ENCODE measurements around the gene GLRX. TPM values are rescaled to one million over a fixed set of nuclear protein-coding genes. Genes with fewer than 3 reads are reported as not detected.

GLRX gene
- total RNA-seq, 1 experiment from 2014 or later: 17.9 TPM

DNA sequence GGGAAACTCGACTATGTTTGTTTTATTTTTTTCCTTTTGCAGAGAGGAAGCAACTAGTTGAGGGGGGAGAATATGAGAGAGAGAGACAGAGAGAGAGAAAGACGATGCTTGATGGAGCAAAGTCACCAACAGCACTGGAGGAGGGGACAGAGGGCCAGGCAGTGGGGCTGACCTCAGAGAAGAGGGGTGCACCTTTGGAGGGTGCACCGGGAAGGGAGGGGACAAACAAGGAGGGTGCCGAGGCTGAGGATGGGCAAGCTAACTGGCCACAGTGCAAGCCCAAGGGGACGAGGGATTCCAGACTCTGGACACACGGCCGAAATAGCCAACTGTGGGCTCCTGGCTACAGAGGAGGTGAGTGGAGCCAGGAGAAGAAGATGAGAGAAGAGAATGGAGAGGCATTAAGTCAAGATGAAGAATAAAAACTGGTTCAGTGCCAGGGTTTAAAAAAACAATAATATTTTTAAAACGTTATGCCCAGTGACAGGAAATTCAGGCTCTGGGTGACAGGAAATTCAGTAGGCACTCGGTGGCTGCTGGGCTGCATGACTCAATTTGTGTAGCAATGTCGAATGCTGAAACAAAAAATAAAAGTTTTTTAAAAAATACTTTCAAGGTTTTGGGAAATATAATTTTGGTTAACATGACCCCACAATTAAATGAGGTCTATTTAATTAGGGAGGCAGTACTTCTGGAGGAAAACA, 13.3 kb upstream of the GLRX start:
- BruUV-seq (replicated peaks): no TSS peak
- H3K4me1 Mint-ChIP-seq (ENCODE audit: low read depth, unreplicated experiment): peaks cover 25% of the 10 kb centered on the region
- TF ChIP-seq, protein P1, sequence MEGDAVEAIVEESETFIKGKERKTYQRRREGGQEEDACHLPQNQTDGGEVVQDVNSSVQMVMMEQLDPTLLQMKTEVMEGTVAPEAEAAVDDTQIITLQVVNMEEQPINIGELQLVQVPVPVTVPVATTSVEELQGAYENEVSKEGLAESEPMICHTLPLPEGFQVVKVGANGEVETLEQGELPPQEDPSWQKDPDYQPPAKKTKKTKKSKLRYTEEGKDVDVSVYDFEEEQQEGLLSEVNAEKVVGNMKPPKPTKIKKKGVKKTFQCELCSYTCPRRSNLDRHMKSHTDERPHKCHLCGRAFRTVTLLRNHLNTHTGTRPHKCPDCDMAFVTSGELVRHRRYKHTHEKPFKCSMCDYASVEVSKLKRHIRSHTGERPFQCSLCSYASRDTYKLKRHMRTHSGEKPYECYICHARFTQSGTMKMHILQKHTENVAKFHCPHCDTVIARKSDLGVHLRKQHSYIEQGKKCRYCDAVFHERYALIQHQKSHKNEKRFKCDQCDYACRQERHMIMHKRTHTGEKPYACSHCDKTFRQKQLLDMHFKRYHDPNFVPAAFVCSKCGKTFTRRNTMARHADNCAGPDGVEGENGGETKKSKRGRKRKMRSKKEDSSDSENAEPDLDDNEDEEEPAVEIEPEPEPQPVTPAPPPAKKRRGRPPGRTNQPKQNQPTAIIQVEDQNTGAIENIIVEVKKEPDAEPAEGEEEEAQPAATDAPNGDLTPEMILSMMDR (IDR thresholded peaks at IDR 0.05; ENCODE audit: insufficient read depth in 1 of 2, low read depth in 1 of 2, low read length in 1 of 2, severe bottlenecking in 1 of 2, unreplicated experiment in 1 of 2): no peak
- intact Hi-C loops (cut with micrococcal nuclease; ENCODE audit: unreplicated experiment): loop anchor here (1.0 to 2.0 kb wide), 6 partner anchors 11 to 192 kb away; partner anchors contain the start of gene GLRX
- Histone ChIP-seq H3K4me1 (no peaks in the 10 kb centered on the region), H3K27me3 (replicated peaks; ENCODE audit: control insufficient read depth, insufficient read depth, low read length) (no peaks in the 10 kb centered on the region), H3K9me3 (no peaks in the 10 kb centered on the region), H3K4me3 (ENCODE audit: low read depth, low read length) (no peak overlapping the region), H3K36me3 (ENCODE audit: control insufficient read depth, insufficient read depth, low read length) (no peaks in the 10 kb centered on the region)
- peak overlapping the region; percentile 87 for H3K27ac Mint-ChIP-seq (ENCODE audit: unreplicated experiment)
- CTCF ChIA-PET: interaction anchor here (1.2 to 1.5 kb wide), 2 partner anchors 55 kb away, joined by 5 to 28 read pairs; no protein-coding TSS in a partner anchor
- peaks cover 8% of the 10 kb centered on the region for H3K36me3 Mint-ChIP-seq (ENCODE audit: insufficient read depth, unreplicated experiment)
- no peak for DNase-seq
- no peaks in the 10 kb centered on the region for H3K27me3 Mint-ChIP-seq (ENCODE audit: insufficient read depth, unreplicated experiment)
- POLR2A ChIA-PET: no interaction called here
- H3K9me3 Mint-ChIP-seq (ENCODE audit: unreplicated experiment): no peaks in the 10 kb centered on the region
- H3K4me3 Mint-ChIP-seq (ENCODE audit: unreplicated experiment): peak overlapping the region; percentile 77

DNA sequence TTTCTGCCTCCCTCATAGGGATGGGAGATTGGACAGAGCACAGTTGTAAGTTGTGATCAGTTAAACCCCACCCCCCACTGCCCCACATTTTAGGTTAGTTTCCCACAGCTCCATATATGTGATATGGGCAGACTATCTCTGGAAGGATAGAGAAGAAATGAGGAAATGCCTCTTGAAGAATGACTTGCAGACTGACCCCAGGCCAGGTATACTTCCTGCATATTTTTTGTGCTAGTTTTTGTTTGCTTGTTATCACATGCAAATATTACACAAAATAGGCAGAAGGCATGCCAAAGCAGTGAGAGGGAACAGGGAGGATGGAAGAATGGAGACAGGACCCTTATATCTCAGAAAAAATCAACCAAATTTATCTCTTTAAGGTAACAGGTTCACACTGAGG, 10.1 kb upstream of the GLRX start:
- Histone ChIP-seq H3K4me1 (no peaks in the 10 kb centered on the region), H3K4me3 (ENCODE audit: low read depth, low read length) (no peak overlapping the region), H3K9me3 (no peaks in the 10 kb centered on the region), H3K27me3 (replicated peaks; ENCODE audit: control insufficient read depth, insufficient read depth, low read length) (no peaks in the 10 kb centered on the region), H3K36me3 (ENCODE audit: control insufficient read depth, insufficient read depth, low read length) (no peaks in the 10 kb centered on the region)
- POLR2A ChIA-PET: no interaction called here
- H3K27me3 Mint-ChIP-seq (ENCODE audit: insufficient read depth, unreplicated experiment): no peaks in the 10 kb centered on the region
- peaks cover 8% of the 10 kb centered on the region for H3K36me3 Mint-ChIP-seq (ENCODE audit: insufficient read depth, unreplicated experiment)
- H3K9me3 Mint-ChIP-seq (ENCODE audit: unreplicated experiment): no peaks in the 10 kb centered on the region
- H3K4me1 Mint-ChIP-seq (ENCODE audit: low read depth, unreplicated experiment): peaks cover 29% of the 10 kb centered on the region
- intact Hi-C loops (cut with micrococcal nuclease; ENCODE audit: unreplicated experiment): no loop called here
- H3K27ac Mint-ChIP-seq (ENCODE audit: unreplicated experiment): no peak overlapping the region
- CTCF ChIA-PET: no interaction called here
- no peak overlapping the region for H3K4me3 Mint-ChIP-seq (ENCODE audit: unreplicated experiment)
- BruUV-seq (replicated peaks): no TSS peak
- TF ChIP-seq, protein P1 (IDR thresholded peaks at IDR 0.05; ENCODE audit: insufficient read depth in 1 of 2, low read depth in 1 of 2, low read length in 1 of 2, severe bottlenecking in 1 of 2, unreplicated experiment in 1 of 2): no peak
- no peak for DNase-seq

DNA sequence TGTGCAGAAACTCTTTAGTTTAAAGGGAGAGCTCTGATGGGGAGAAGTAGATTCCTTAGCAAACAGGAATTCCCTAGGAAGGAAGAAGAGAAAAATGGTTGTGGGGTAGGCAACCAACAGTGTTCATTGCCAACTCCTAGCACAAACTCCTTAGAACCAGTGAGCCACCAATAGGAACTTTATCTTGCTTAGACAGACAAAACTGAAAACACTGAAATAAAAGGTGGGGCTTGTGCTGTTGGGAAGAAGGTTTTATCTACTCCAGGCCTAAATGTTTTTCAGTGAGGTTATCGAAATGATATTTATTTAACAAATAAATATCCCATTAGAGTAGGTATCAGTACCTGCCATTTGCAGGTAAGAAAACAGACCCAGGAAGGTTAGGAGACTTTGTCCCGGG, 7.7 kb upstream of the GLRX start:
- H3K9me3 ChIP-seq: no peaks in the 10 kb centered on the region
- intact Hi-C loops (cut with micrococcal nuclease; ENCODE audit: unreplicated experiment): no loop called here
- Mint-ChIP-seq H3K27me3 (ENCODE audit: insufficient read depth, unreplicated experiment) (no peaks in the 10 kb centered on the region), H3K4me3 (ENCODE audit: unreplicated experiment) (no peak overlapping the region), H3K27ac (ENCODE audit: unreplicated experiment) (no peak overlapping the region), H3K9me3 (ENCODE audit: unreplicated experiment) (no peaks in the 10 kb centered on the region), H3K4me1 (ENCODE audit: low read depth, unreplicated experiment) (peaks cover 38% of the 10 kb centered on the region), H3K36me3 (ENCODE audit: insufficient read depth, unreplicated experiment) (peaks cover 14% of the 10 kb centered on the region)
- TF ChIP-seq, protein P1 (IDR thresholded peaks at IDR 0.05; ENCODE audit: insufficient read depth in 1 of 2, low read depth in 1 of 2, low read length in 1 of 2, severe bottlenecking in 1 of 2, unreplicated experiment in 1 of 2): no peak
- DNase-seq: no peak
- POLR2A ChIA-PET: no interaction called here
- no peaks in the 10 kb centered on the region for H3K27me3 ChIP-seq (replicated peaks; ENCODE audit: control insufficient read depth, insufficient read depth, low read length)
- H3K36me3 ChIP-seq (ENCODE audit: control insufficient read depth, insufficient read depth, low read length): no peaks in the 10 kb centered on the region
- H3K4me1 ChIP-seq: peaks cover 7% of the 10 kb centered on the region; the same call in 1 of the 2 replicates
- no TSS peak for BruUV-seq (replicated peaks)
- CTCF ChIA-PET: no interaction called here
- H3K4me3 ChIP-seq (ENCODE audit: low read depth, low read length): no peak overlapping the region
